ENCODE results near the gene RMDN3.
A peak's percentile ranks its signal among the peaks of the same experiment; 100 is the strongest.

RMDN3 gene, protein sequence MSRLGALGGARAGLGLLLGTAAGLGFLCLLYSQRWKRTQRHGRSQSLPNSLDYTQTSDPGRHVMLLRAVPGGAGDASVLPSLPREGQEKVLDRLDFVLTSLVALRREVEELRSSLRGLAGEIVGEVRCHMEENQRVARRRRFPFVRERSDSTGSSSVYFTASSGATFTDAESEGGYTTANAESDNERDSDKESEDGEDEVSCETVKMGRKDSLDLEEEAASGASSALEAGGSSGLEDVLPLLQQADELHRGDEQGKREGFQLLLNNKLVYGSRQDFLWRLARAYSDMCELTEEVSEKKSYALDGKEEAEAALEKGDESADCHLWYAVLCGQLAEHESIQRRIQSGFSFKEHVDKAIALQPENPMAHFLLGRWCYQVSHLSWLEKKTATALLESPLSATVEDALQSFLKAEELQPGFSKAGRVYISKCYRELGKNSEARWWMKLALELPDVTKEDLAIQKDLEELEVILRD

DNA sequence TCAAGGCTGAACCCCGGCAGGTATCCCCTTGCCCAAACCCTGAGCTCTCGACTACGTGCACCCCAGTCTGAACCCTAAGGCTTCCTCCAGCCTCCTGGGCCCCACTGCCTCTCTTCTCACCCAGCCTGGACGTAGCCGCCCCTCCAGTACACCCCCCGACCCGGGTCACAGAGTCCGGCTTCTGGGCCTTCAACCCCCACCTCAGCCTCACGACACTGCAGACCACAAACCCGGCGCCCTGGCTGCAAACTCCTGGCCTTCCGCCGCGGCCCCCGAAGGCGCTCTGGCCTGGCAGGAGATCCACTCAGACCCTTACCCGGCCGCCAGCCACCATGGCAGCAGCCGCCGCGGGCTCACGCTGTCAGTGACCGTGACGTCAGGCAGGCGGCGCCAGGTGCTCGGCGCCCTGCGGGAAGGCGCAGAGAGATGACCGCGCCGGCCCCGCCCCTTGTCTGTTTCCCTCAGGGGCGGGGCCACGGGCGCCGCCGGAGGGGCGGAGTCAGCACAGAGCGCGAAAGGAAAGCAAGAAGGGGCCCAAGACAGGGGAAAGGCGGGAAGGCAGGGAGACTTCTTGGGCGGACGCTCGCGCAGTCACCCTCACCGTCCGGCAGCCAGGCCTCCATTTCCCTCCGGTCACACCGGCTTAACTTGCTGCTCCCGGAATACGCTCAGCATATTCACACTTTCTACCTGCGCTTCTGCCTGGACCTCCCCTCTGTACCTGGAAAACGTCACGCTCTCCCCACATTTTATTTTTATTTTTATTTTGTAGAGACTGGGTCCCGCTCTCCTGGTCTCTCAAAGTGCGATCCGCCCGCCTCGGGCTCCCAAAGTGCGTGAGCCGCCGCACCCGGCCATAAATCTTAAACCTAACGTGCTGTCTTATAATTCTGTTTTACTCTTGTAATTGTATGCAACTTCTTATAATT lies at the start of gene RMDN3:
Gene RMDN3, minus strand, starts transcription at position 372 of the 929 bp plus-strand sequence. CDS start 471 bp downstream, outside the sequence.
- DNase-seq (ENCODE audit: low read depth, low spot score): peak; percentile 88

DNA sequence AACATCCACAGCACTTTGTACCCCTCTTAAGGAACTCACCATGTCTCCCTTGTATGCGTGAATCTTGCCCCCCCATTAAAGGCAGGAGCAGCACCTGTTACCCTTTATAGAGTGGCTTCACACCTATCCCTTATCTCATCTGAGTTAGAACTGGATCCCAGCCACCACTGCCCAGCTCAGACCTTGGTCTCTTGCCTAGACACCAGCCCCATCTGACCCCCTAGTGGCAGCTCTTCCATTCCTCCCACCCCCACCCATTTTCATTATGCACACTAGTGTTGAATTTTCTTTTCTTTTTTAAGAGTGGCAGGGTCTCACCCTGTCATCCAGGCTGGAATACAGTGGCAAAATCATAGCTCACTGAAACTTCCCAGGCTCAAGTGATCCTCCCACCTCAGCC lies 48.6 kb upstream of the RMDN3 start:
- DNase-seq (ENCODE audit: low read depth, low spot score): no peak

DNA sequence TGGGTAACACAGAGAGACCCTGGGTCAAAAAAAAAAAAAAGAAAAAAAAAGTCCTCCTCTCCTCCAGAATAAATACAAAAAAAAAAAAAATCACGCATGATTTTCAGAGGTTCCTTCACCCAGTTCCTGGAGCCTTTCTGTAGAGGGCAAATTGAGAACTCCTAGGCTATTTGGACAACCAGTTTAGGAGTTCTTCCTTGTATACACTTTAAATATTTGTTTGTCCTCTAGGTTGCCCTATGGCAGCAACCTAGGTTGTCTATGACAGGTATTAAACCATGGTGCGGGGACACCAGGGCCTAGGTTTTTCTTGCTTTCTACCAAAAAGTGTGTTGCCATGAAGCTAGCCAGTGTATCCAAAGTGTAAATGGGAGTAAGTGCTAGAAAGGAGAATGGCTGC lies 48.0 kb upstream of the RMDN3 start:
- DNase-seq (ENCODE audit: low read depth, low spot score): no peak

DNA sequence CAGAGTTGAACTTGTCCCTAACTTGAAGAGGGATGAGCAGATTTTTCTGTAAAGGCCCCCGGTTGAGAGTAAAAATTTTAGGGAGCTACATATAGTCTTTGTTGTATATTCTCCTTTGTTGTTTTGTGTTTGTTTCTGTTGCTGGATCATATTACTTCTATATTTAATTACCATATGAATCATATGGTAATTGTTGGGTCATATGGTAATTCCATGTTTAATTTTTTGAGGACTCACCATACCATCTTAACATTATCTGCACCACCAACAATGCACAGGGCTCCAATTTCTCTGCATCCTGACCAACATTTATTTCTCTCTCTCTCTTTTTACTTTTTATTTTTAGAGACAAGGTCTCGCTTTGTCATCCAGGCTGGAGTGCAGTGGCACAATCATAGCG lies 44.5 kb upstream of the RMDN3 start:
- DNase-seq (ENCODE audit: low read depth, low spot score): no peak

DNA sequence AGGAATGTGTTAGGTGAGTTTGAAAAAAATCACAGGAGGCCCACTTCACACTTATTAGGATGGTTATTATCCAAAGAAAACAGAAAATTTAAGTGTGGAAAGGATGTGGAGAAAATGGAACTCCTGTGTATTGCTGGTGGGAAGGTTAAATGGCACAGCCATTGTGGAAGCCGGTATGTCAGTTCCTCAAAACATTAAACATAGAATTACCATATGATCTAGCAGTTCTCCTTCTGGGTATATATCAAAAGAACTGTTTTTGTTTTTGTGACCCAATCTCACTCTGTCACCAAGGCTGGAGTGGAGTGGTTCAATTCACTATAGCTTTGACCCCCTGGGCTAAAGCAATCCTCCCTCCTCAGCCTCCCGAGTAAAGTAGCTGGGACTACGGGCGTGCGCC lies 41.5 kb upstream of the RMDN3 start:
- DNase-seq (ENCODE audit: low read depth, low spot score): no peak

DNA sequence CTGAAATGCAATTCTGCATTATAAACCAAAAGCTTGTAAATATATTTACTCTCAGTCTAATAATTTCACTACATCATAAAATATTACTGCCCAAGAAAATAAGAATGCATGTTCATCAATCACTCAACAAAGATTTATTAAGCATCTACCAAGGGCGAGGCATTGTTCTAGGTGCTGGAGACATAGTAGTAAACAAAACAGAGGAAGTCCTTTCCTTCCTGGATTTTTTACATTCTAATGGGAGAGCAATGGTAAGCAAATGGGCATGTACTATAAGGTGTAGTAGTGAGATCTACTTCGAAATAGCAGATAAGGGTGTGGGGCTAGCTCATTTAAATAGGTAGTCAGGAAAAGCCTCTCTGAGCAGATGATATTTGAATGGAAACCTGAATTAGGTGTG lies 41.0 kb upstream of the RMDN3 start:
- DNase-seq (ENCODE audit: low read depth, low spot score): no peak

DNA sequence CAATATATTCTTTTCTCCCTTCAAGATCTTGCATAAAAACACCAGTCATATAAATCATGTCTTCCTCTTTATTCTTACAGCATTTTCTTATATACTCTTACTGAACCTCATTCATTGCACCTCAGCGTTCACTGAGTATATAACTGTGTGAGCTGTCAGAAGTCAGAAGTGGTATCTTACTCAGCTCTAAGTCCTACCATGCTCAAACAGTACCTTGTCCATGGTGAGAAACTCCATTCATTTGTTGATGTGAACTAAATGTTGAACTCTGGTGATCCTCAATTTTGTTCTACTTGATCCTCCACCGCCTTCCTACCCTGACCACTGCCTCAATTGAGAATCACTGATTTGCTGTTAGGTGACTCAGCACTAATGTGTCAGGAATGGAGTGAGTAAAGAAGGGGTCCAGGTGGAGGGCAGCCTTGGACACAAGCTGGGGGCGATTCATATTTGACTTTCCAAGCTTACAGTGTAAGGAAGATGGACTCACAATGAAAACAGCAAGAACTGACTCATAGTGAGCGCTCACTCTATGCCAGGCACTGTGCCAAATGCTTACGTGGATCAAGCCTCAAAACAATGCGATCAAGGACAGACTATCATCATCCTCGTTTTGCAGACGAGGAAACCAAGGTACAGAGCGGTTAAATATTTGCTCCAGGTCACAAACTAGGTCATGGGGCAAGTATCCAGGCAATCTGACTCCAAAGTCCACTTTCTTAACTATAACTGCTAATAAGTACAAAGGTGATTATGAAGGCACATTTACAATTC lies 38.3 kb upstream of the RMDN3 start:
- DNase-seq (ENCODE audit: low read depth, low spot score): no peak

DNA sequence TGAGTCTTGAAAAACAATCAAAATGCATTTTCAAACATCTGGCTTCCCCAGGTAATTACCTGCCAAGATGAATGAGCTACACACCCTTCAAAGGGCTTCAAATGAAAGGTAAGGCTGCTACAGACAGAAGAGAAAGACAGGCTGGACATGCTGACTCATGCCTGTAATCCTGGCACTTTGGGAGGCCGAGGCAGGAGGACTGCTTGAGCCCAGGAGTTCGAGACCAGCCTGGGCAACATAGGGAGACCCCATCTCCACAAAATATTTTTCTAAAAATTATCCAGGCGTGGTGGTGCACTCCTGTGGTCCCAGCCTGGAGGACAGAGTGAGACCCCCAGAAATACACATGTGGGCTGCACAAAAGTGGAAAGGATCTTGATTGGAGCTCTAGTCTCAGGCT lies 37.3 kb upstream of the RMDN3 start:
- no peak for DNase-seq (ENCODE audit: low read depth, low spot score)

DNA sequence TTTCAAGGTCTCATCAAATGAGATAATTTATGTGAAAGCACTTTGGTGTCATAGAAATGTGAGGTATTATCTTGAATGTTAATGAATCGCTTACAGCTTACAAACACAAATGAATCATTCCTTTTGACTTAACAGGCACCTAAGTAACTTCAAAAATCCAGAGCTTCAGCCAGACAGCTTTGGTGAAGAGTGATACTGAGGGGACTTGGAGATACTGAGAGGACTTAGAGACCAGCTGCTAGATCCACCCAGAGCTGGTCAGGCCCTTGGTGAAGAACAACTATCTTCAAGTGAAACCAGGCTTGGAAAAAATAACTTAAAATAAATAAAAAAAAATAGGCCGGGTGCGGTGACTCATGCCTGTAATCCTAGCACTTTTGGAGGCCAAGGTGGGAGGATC lies 35.7 kb upstream of the RMDN3 start:
- DNase-seq (ENCODE audit: low read depth, low spot score): no peak

DNA sequence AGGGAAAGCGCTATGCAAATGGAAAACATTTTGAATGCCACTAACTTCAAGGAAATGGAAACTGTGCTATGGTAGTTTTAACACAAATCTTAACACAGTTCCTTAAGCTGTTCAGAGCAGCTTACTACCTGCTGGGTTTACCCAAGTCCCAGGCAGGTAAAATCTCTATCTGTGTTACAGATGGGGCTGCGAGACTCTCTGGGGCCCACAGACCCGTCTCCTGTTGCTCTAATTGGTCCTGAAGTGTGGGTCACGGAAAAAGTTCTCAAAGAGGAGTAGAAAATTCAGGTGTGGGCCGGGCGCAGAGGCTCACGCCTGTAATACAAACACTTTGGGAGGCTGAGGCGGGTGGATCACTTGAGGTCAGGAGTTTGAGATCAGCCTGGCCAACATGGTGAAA lies 34.9 kb upstream of the RMDN3 start:
- no peak for DNase-seq (ENCODE audit: low read depth, low spot score)

DNA sequence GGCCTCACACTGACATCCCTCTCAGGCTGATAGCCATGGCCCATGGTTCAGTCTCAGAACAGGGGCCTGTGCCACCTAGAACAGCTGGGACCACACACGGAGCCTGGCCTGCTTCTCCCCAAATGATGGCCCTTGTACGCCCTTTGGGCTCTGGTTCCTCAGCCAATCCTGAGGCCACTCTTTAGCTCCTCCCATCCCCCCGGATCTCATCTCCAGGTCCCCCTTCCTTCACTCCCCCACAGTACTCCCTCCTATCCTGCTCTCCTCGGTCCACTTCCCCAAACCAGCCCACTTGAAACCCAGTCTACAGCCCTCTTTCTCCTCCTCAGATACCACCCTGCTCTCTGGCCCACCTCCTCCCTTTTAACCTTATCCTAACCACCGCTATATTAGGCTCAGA lies 34.1 kb upstream of the RMDN3 start:
- DNase-seq (ENCODE audit: low read depth, low spot score): no peak

DNA sequence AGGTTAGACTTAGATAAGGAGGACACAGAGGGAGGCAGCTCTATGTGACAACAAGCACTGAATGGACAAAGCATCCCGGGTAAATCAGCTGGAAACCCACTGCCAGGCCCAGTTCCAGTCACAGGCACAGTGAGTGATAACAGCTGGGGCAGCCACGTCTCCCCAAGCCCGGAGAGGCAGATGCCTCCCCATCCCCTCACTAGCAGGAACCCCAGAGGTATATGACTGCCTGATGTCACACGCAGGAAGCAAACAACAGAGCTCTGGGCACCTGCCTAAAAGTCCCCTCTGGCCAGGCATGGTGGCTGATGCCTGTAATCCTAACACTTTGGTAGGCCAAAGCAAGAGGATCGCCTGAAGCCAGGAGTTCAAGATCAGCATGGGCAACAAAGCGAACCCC lies 32.9 kb upstream of the RMDN3 start:
- DNase-seq (ENCODE audit: low read depth, low spot score): no peak

DNA sequence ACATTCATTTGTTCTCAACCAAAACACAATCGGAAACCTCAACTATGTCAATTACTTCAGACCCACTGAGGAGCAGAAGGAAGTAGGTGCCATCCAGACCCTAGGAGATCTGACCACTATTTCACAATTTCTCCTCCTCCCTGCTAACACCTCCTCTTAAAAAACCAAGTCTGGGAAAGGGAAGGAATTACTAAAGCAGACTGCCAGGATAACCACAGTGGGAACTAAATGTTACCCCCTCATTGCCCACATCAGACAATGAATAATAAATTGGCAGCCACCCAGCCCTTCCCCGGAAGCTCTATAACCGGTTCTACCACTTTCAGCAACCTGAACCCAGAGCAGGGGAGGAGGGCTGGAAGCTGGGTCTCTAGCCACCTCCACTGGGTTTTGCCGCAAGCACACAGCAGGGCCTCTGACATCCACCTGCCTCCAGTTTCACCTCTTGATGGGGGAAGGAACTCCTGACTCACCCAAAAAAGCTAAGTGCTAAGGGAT lies 32.3 kb upstream of the RMDN3 start:
- no peak for DNase-seq (ENCODE audit: low read depth, low spot score)

DNA sequence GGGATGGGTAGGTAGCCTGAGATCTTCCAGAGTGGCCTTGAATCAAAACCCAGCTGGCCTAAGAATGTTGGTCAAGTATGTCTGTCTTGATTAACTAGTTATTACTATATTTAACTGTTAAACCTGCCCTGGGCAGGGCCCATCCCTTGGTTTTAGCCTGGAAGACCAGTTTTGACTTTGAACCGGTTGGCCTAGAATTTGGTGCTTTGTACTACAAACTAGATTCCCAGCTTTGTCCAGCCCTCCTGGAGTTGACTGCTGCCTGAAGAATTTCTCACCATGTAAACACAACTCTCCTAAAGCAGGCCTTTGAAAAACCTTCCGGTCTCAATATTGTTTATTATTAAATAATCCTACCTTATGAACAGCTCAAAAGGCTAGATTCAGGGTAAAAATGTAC lies 30.8 kb upstream of the RMDN3 start:
- no peak for DNase-seq (ENCODE audit: low read depth, low spot score)

DNA sequence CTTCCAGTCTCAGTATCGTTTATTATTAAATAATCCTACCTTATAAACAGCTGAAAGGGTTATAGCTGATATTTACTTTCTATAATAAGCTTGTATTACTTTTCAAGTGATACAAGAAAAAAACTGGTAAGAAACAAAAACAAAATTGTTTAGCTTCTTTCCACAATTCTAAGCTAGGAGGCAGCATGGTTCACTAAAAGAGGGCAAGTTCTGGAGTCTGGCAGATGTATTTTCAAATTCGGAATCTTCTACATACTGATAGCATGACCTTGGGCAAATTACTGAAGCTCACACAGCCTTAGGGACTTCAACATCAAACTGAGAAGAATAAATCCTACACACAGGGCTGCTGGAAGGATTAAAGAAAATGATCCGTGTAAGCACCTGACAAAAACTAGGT lies 30.1 kb upstream of the RMDN3 start:
- no peak for DNase-seq (ENCODE audit: low read depth, low spot score)

DNA sequence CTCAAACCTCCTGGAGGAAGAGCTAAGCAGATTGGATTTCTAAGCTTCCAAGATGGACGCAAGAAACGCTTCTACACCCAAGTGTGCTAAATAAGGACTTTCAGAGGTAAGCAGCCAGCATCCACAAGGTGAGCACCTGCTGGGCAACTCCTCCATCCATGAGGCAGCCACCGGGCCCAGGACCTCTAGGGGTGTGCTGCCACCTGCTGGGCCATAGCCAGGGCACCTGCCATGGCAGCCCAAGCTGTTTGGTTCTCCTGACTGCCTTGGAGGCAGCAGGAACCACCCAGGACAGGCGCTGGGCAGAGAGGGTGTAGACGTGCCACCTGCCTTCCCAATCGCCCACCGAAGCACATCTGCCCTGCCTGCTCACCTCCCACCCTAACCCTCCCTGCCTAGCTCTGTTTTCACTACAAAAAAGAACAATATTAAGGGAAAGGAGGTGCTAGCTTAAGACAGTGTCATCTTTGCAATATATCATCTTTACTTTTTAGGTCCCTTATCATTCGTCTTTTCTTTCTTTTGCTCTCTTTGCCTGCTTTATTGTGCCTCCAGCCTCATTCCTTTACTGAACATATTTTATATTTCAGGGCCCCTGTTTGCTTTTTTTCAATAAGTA lies 27.7 kb upstream of the RMDN3 start:
- DNase-seq (ENCODE audit: low read depth, low spot score): peak; percentile 54

DNA sequence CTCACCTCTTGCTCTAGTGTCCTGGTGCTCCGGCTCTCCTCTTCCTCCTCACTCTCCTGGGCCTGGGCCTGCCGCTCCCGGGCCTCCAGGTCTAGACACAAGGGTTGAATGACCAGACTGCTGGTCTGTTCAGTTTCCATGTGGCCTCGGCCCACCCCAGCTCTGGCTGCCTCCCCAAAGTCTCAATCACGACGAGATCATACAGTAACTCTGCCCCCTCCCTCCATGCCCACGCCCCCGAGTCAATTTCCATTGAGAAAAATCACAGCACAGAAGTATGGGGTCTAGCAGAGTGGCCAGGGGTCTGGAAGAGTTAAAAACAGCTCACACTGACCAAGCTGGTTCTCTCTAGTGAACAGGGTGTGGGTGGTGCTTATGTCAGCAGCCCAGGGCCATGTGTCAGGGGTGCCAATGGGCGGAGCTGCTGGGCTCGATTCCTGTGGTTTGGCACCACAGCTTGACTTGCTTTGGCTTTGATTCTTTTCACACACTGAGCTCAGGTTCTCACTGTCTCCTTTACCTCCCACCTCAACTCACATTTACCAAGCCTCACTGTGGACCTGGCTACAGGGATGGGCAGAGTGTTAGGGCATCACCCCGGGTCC lies 21.6 kb upstream of the RMDN3 start:
- DNase-seq (ENCODE audit: low read depth, low spot score): no peak

DNA sequence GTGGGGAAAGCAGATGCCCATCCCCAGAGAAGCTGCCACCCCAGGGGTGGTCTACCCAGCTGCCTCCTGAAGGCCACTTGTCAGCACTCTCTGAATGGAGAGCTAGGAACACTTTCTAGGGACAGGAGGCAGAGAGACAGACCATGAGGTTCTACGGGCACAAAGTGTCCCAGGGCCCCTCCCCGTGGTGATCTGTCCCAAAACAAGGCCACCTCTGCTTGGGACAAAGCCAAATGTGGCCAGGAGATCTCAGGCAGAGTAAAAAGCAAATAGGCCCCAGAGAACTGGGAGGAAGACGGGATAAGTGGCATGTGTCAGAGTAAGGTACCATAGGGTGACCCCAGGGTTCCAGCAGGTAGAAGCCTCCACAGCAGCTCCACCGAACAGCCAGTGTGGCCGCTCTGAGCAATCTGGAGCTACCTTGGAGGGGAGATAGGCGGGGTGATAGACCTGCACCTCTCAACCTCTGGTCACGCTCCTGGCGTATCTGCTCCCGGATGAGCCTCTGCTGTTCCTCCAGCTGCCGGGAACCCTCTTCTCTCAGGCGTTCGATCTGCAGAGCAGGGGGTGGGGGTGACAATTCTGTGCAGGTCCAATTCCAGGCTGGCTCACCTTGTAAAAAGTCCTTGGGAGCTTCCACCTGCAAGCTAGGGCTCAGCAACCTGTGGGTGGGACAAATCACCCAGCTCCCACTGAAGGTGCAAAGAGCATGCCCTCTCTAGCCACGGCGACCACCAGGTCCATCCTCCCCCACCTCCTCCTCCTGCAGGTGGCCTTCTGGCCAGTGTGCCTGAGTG lies 20.9 kb upstream of the RMDN3 start:
- no peak for DNase-seq (ENCODE audit: low read depth, low spot score)

DNA sequence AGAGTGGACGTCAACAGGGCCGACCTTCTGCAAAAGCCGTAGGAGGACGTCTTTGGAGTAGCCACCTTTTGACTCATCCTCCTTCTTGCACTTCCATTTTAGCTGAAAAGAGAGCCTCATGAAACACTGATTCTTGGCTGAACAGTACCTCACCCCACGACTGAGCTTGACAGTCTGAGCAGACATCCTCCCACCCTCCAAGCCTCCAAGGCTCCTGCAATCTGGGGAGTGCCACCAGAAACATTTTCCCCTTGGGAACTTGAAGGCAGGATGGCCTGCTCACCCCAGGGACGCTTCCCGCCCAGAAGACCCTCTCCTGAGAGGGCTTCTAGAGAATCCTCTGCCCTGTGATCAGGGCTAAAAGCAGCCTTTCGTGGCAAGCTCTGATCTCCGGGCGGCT lies 20.0 kb upstream of the RMDN3 start:
- DNase-seq (ENCODE audit: low read depth, low spot score): no peak

DNA sequence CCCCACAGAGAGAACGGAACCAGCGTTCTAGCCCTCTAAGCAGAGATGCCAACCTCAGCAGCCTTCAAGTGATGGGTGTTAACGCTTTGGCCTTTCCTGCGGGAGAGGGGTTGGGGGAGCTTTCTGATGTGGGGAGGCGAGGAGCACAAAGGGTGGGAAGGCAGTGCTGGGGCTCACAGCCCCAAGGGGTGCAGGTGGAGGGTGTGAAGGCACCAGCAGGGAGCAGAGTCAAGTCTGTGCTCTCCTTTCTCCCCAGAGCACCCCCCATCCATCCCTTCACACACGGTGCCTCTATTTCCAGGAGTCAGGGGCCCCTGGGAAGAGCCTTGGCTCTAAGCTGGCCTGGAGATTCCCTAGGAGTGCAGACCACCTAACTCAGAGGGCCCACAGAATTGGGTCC lies 18.8 kb upstream of the RMDN3 start:
- DNase-seq (ENCODE audit: low read depth, low spot score): no peak

Measured in activated CD4-positive, CD25-positive, alpha-beta regulatory T cell treated with anti-CD3 and anti-CD28 coated beads, Interleukin-2, amount 50 U/mL, for 16 hours (primary cell).